IMR-90 (cell line): Measurements from ENCODE around the gene EVI5. TPM values are rescaled to one million over a fixed set of nuclear protein-coding genes. Genes with fewer than 3 reads are reported as not detected.

Experiments
- ATAC-seq: fragments of 200-7000 bp; cut with Tn5 transposase; 2 replicates; pipeline ENCODE4 v1.9.1; 2020; ENCODE audit warnings: low read depth, mild to moderate bottlenecking, moderate library complexity
- BruUV-seq: library from RNA; stranded (reverse); fragments of 400-500 nt; replicated peaks from 2 replicates; lab custom pipeline; 2021; lab: Mats Ljungman, UMichigan
- CTCF ChIA-PET: fragments of 300-600 bp; formaldehyde crosslinking; extraction: SDS; loops from one replicate; lab custom pipeline; 2021; ENCODE audit warnings: antibody characterized with exemption; lab: Yijun Ruan, JAX
- POLR2A ChIA-PET: fragments of 300-600 bp; sonication (Branson Sonifier 250); formaldehyde crosslinking; loops from one replicate; lab custom pipeline; 2022; ENCODE audit warnings: antibody characterized with exemption; ENCODE audit not compliant: unreplicated experiment; lab: Charles Lee
- DNase-seq: peaks from one replicate; pipeline ENCODE4 v3.0.0; 2013
- H2AFZ ChIP-seq: replicated peaks from 2 replicates; pipeline ENCODE3; 2013; ENCODE audit warnings: low read length, mild to moderate bottlenecking; ENCODE audit not compliant: poor library complexity
- H2AK5ac ChIP-seq: 2 replicates; pipeline ENCODE4 v1.6.1; 2013; ENCODE audit warnings: low read depth, low read length, inconsistent platforms
- H2AK9ac ChIP-seq: replicated peaks from 2 replicates; pipeline ENCODE3; 2013; ENCODE audit warnings: mild to moderate bottlenecking, low read depth, low read length, moderate library complexity; ENCODE audit not compliant: poor library complexity
- H2BK120ac ChIP-seq: 2 replicates; pipeline ENCODE4 v1.6.1; 2013; ENCODE audit warnings: low read depth, low read length, inconsistent platforms
- H2BK15ac ChIP-seq: 3 replicates; pipeline ENCODE4 v1.6.1; 2013; ENCODE audit warnings: low read depth, low read length, inconsistent platforms
- H2BK20ac ChIP-seq: 2 replicates; pipeline ENCODE4 v1.6.1; 2013; ENCODE audit warnings: low read depth, mild to moderate bottlenecking, inconsistent platforms, low read length, moderate library complexity
- H2BK5ac ChIP-seq: 2 replicates; pipeline ENCODE4 v1.6.1; 2013; ENCODE audit warnings: mild to moderate bottlenecking, low read depth, low read length, inconsistent platforms; ENCODE audit not compliant: poor library complexity, severe bottlenecking
- H3K14ac ChIP-seq: replicated peaks from 2 replicates; pipeline ENCODE4 v1.6.1; 2013; ENCODE audit warnings: low read depth, low read length, inconsistent platforms
- H3K18ac ChIP-seq: 2 replicates; pipeline ENCODE4 v1.6.1; 2013; ENCODE audit warnings: low read depth, low read length, control low read depth
- H3K23ac ChIP-seq: 2 replicates; pipeline ENCODE4 v1.6.1; 2013; ENCODE audit warnings: low read depth, low read length, inconsistent platforms
- H3K27ac ChIP-seq: 2 replicates; pipeline ENCODE4 v1.5.1; 2013; ENCODE audit warnings: mild to moderate bottlenecking, control low read depth, low read length; ENCODE audit not compliant: insufficient read depth
- H3K27me3 ChIP-seq: 2 replicates; pipeline ENCODE4 v1.6.1; 2013; ENCODE audit warnings: low read length; ENCODE audit not compliant: control insufficient read depth, insufficient read depth
- H3K36me3 ChIP-seq: 2 replicates; pipeline ENCODE4 v1.6.1; 2013; ENCODE audit warnings: low read length, mixed read lengths; ENCODE audit not compliant: control insufficient read depth, insufficient read depth
- H3K4ac ChIP-seq: 2 replicates; pipeline ENCODE4 v1.6.1; 2013; ENCODE audit warnings: low read depth, low read length, inconsistent platforms
- H3K4me1 ChIP-seq: 2 replicates; pipeline ENCODE4 v1.6.1; 2013; ENCODE audit warnings: low read length, mixed read lengths; ENCODE audit not compliant: control insufficient read depth, insufficient read depth
- H3K4me2 ChIP-seq: 2 replicates; pipeline ENCODE4 v1.6.1; 2013; ENCODE audit warnings: low read depth, mild to moderate bottlenecking, control low read depth, low read length, moderate library complexity
- H3K4me3 ChIP-seq: 2 replicates; pipeline ENCODE4 v1.5.1; 2013; ENCODE audit warnings: low read depth, mild to moderate bottlenecking, control low read depth, low read length, moderate library complexity; ENCODE audit not compliant: insufficient read depth
- H3K56ac ChIP-seq: 2 replicates; pipeline ENCODE4 v1.6.1; 2013; ENCODE audit warnings: low read length, inconsistent platforms; ENCODE audit not compliant: insufficient read depth; ENCODE audit errors: extremely low read depth
- H3K79me1 ChIP-seq, 2 experiments: 2 replicates each; pipeline ENCODE4 v1.6.1; 2013; ENCODE audit warnings: low read length in 2 of 2, inconsistent platforms in 1 of 2, low read depth in 1 of 2
- H3K9ac ChIP-seq: 2 replicates; pipeline ENCODE4 v1.6.1; 2013; ENCODE audit warnings: low read depth, low read length, control low read depth
- H3K9me1 ChIP-seq: 2 replicates; pipeline ENCODE4 v1.6.1; 2013; ENCODE audit warnings: low read length, inconsistent platforms; ENCODE audit not compliant: insufficient read depth
- H3K9me3 ChIP-seq: 2 replicates; pipeline ENCODE4 v1.6.1; 2013; ENCODE audit warnings: low read length; ENCODE audit not compliant: control insufficient read depth, insufficient read depth
- H4K20me1 ChIP-seq: 2 replicates; pipeline ENCODE4 v1.6.1; 2013; ENCODE audit warnings: low read length, inconsistent platforms; ENCODE audit not compliant: insufficient read depth
- H4K5ac ChIP-seq: 2 replicates; pipeline ENCODE4 v1.6.1; 2013; ENCODE audit warnings: mild to moderate bottlenecking, low read depth, low read length, control low read depth
- H4K8ac ChIP-seq, 2 experiments: 2 replicates each; pipeline ENCODE4 v1.6.1; 2013; ENCODE audit warnings: low read depth in 2 of 2, low read length in 2 of 2, control low read depth in 1 of 2, inconsistent platforms in 1 of 2
- H4K91ac ChIP-seq: 2 replicates; pipeline ENCODE4 v1.6.1; 2013; ENCODE audit warnings: low read depth, low read length, inconsistent platforms; ENCODE audit not compliant: insufficient read depth
- CEBPB ChIP-seq: IDR thresholded peaks from 2 replicates; pipeline ENCODE4 v1.6.1; 2012; ENCODE audit warnings: low read depth, low read length, improper control_type of control experiment
- FOS ChIP-seq: fragments of 150-350 bp; IDR thresholded peaks from 2 replicates; pipeline ENCODE4 v1.6.1; 2016; ENCODE audit warnings: low read depth, low read length
- NFE2L2 ChIP-seq: fragments of 150-350 bp; IDR thresholded peaks from 2 replicates; pipeline ENCODE4 v1.6.1; 2016; ENCODE audit warnings: low read depth, mild to moderate bottlenecking, low read length
- WGBS, 2 experiments: methylation state at CpG; one replicate each; pipeline versions ENCODE4 v1.1.5 to v1.1.7; 2013; ENCODE audit warnings: missing lambda C conversion rate in 2 of 2; ENCODE audit not compliant: insufficient read length in 1 of 2; ENCODE audit errors: extremely low coverage in 2 of 2; 5-methylcytosine and 5-hydroxymethylcytosine counted together
- dilution Hi-C: fragments of 300-500 bp; cut with HindIII; formaldehyde crosslinking; loops from one replicate; pipeline ENCODE4 v1.14.3; 2018; ENCODE audit warnings: low sequenced_read_pairs; ENCODE audit not compliant: unreplicated experiment
- in situ Hi-C: fragments of 300-500 bp; cut with MboI; formaldehyde crosslinking; loops from 3 replicates; pipeline ENCODE4 v1.14.3; 2019; ENCODE audit warnings: low sequenced_read_pairs, inconsistent platforms, mixed read lengths
- intact Hi-C: fragments of 100-400 bp; cut with micrococcal nuclease; formaldehyde crosslinking; loops from 2 replicates; pipeline ENCODE4 v1.10.0; 2022
- polyA plus RNA-seq, 3 experiments: library from polyadenylated mRNA; depleted of rRNA; stranded (reverse); fragments of >200 nt; gene quantifications; 2 replicates each; pipeline ENCODE4 v1.2.3, GENCODE V29; 2012; ENCODE audit warnings: low replicate concordance in 1 of 3
- total RNA-seq: library from RNA; depleted of rRNA; stranded (reverse); fragments of >200 nt; gene quantifications from 2 replicates; pipeline ENCODE4 v1.2.3, GENCODE V29; 2012

EVI5 gene
- total and polyA plus RNA-seq, 2 of the 4 experiments (the other 2 are of a cell fraction): 13.9 to 26.9 TPM

GRCh38 chr1:92833840-92834239, 48.9 kb upstream of the EVI5 start:
- Histone ChIP-seq H4K5ac (no peak overlapping the region), H3K79me1 (peaks cover 0 to 31% of the 10 kb centered on the region in 2 experiments; a peak in 2 of 4 replicates), H3K9me3 (no peaks in the 10 kb centered on the region), H2AK5ac (no peak overlapping the region), H2BK5ac (no peak overlapping the region), H2BK15ac (no peak overlapping the region), H4K91ac (no peak overlapping the region), H3K56ac (no peak overlapping the region), H3K4me2 (peak overlapping the region; percentile 78), H2AK9ac (peak overlapping the region; percentile 17), H3K23ac (0 out of 2 replicates have a peak overlapping the region, but pooled peaks have one; percentile 2), H3K18ac (no peak overlapping the region), H3K36me3 (peaks cover 26% of the 10 kb centered on the region), H3K27me3 (no peaks in the 10 kb centered on the region), H3K14ac (no peak overlapping the region), H2BK120ac (no peak overlapping the region), H3K4ac (no peak overlapping the region), H3K9ac (peak overlapping the region; percentile 31; the same call in 1 of the 2 replicates), H2AFZ (no peak overlapping the region), H4K8ac (no peak overlapping the region), H4K20me1 (peaks cover 70% of the 10 kb centered on the region), H3K4me3 (no peak overlapping the region; the same call in 1 of the 2 replicates), H2BK20ac (no peak overlapping the region), H3K4me1 (peaks cover 7% of the 10 kb centered on the region), H3K27ac (no peak overlapping the region), H3K9me1 (0 out of 2 replicates have a peak, but pooled peaks cover 7% of the 10 kb centered on the region)
- no peak for DNase-seq
- intact Hi-C loops: loop anchor here (2.0 to 10.0 kb wide), 5 partner anchors 49 to 1332 kb away; partner anchors contain the start of genes CDC7, EVI5 and GFI1
- no peak for TF ChIP-seq NFE2L2
- no peak for TF ChIP-seq FOS
- no peak for TF ChIP-seq CEBPB
- in situ Hi-C loops: no loop called here
- CTCF ChIA-PET: no interaction called here
- BruUV-seq: no TSS peak
- POLR2A ChIA-PET: no interaction called here
- dilution Hi-C loops: no loop called here
- no peak for ATAC-seq
- WGBS, 2 experiments: no CpG with 5 or more reads among the region's 5 CpGs
